Loucy (cell line): ENCODE measurements around the gene FOXK1.

Experiments used
- H2AFZ ChIP-seq: fragments of 200-600 bp; sonication (generic); 2 replicates; pipeline ENCODE4 v1.6.0; 2016; ENCODE audit warnings: antibody characterized with exemption, mild to moderate bottlenecking, low read length, moderate library complexity
- H3F3A ChIP-seq: fragments of 200-600 bp; 2 replicates; pipeline ENCODE4 v1.6.0; 2016; ENCODE audit warnings: antibody characterized with exemption, low read depth, mild to moderate bottlenecking
- H3K27me3 ChIP-seq: fragments of 200-600 bp; sonication (generic); 2 replicates; pipeline ENCODE4 v1.6.1; 2014; ENCODE audit warnings: low read length, mild to moderate bottlenecking; ENCODE audit not compliant: insufficient read depth, poor library complexity, severe bottlenecking
- H3K36me3 ChIP-seq: fragments of 200-600 bp; sonication (generic); 2 replicates; pipeline ENCODE4 v1.6.1; 2016; ENCODE audit warnings: low read length; ENCODE audit not compliant: insufficient read depth
- H3K4me1 ChIP-seq: fragments of 200-600 bp; sonication (generic); 2 replicates; pipeline ENCODE4 v1.5.1; 2014; ENCODE audit warnings: low read length, mild to moderate bottlenecking; ENCODE audit not compliant: insufficient read depth, poor library complexity, severe bottlenecking
- H3K4me2 ChIP-seq: fragments of 200-600 bp; sonication (generic); 2 replicates; pipeline ENCODE4 v1.6.0; 2014; ENCODE audit warnings: antibody characterized with exemption, low read length, low read depth, mild to moderate bottlenecking; ENCODE audit not compliant: poor library complexity, severe bottlenecking
- H3K4me3 ChIP-seq: fragments of 200-600 bp; sonication (generic); 2 replicates; pipeline ENCODE4 v1.5.1; 2014; ENCODE audit warnings: low read length, mild to moderate bottlenecking, mixed read lengths; ENCODE audit not compliant: poor library complexity, severe bottlenecking
- H3K79me2 ChIP-seq: fragments of 200-600 bp; sonication (generic); 2 replicates; pipeline ENCODE4 v1.6.1; 2014; ENCODE audit warnings: low read length; ENCODE audit not compliant: insufficient read depth
- H3K9ac ChIP-seq: fragments of 200-600 bp; sonication (generic); 2 replicates; pipeline ENCODE4 v1.6.0; 2014; ENCODE audit warnings: mild to moderate bottlenecking, low read depth, low read length, moderate library complexity; ENCODE audit not compliant: poor library complexity, severe bottlenecking
- H3K9me2 ChIP-seq: fragments of 200-600 bp; sonication (generic); replicated peaks from 2 replicates; pipeline ENCODE4 v1.6.1; 2016; ENCODE audit warnings: low read depth, low read length, mixed read lengths
- H3K9me3 ChIP-seq: fragments of 200-600 bp; sonication (generic); 2 replicates; pipeline ENCODE4 v1.6.1; 2014; ENCODE audit warnings: mild to moderate bottlenecking, antibody characterized with exemption, low read length, low read depth; ENCODE audit not compliant: insufficient read depth
- H4K20me1 ChIP-seq: fragments of 200-600 bp; sonication (generic); 2 replicates; pipeline ENCODE4 v1.6.0; 2014; ENCODE audit warnings: antibody characterized with exemption, low read length, mild to moderate bottlenecking; ENCODE audit not compliant: insufficient read depth, poor library complexity, severe bottlenecking
- EZH2phosphoT487 ChIP-seq: fragments of 200-600 bp; IDR thresholded peaks from 2 replicates; pipeline ENCODE4 v1.6.1; 2018; ENCODE audit warnings: antibody characterized with exemption, mild to moderate bottlenecking, moderate library complexity, borderline replicate concordance
- TF ChIP-seq, protein P1 (sequence below): fragments of 200-600 bp; sonication (generic); conservative IDR thresholded peaks from 2 replicates; pipeline ENCODE4 v1.5.1; 2014; ENCODE audit warnings: mild to moderate bottlenecking, antibody characterized with exemption, low read length

Gene FOXK1

DNA sequence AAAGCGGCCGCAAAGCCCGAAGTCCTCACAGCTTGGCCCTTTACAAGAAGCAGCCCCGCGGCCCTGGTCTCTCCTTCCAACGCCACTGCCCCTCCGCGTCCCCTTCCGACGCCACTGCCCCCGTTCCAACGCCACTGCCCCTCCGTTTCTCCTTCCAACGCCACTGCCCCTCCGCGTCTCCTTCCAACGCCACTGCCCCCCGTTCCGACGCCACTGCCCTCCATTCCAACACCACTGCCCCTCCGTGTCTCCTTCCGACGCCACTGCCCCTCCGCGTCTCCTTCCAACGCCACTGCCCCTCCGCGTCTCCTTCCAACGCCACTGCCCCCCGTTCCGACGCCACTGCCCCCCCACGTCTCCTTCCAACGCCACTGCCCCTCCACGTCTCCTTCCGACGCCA lies 126.5 kb downstream of the FOXK1 start:
- no peaks in the 10 kb centered on the region for H3K36me3 ChIP-seq
- no peaks in the 10 kb centered on the region for H3F3A ChIP-seq
- H4K20me1 ChIP-seq, result no peaks in the 10 kb centered on the region
- no peak overlapping the region for H3K4me2 ChIP-seq
- no peaks in the 10 kb centered on the region for H3K4me1 ChIP-seq
- no peak overlapping the region for H3K4me3 ChIP-seq
- H3K9me2 ChIP-seq, result no peaks in the 10 kb centered on the region
- H3K9me3 ChIP-seq, result no peaks in the 10 kb centered on the region
- no peak overlapping the region for H3K9ac ChIP-seq
- TF ChIP-seq, protein P1, sequence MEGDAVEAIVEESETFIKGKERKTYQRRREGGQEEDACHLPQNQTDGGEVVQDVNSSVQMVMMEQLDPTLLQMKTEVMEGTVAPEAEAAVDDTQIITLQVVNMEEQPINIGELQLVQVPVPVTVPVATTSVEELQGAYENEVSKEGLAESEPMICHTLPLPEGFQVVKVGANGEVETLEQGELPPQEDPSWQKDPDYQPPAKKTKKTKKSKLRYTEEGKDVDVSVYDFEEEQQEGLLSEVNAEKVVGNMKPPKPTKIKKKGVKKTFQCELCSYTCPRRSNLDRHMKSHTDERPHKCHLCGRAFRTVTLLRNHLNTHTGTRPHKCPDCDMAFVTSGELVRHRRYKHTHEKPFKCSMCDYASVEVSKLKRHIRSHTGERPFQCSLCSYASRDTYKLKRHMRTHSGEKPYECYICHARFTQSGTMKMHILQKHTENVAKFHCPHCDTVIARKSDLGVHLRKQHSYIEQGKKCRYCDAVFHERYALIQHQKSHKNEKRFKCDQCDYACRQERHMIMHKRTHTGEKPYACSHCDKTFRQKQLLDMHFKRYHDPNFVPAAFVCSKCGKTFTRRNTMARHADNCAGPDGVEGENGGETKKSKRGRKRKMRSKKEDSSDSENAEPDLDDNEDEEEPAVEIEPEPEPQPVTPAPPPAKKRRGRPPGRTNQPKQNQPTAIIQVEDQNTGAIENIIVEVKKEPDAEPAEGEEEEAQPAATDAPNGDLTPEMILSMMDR, result no peak
- TF ChIP-seq EZH2phosphoT487, result no peak
- no peaks in the 10 kb centered on the region for H3K79me2 ChIP-seq
- H3K27me3 ChIP-seq, result no peaks in the 10 kb centered on the region
- no peak overlapping the region for H2AFZ ChIP-seq

- TF ChIP-seq, protein P1, result no peak
- TF ChIP-seq EZH2phosphoT487, result no peak
- H2AFZ ChIP-seq, result no peak overlapping the region
- no peaks in the 10 kb centered on the region for H3K36me3 ChIP-seq
- H3K9me3 ChIP-seq, result no peaks in the 10 kb centered on the region
- no peak overlapping the region for H3K4me2 ChIP-seq
- no peaks in the 10 kb centered on the region for H3K9me2 ChIP-seq
- no peaks in the 10 kb centered on the region for H3F3A ChIP-seq
- no peak overlapping the region for H3K4me3 ChIP-seq
- no peaks in the 10 kb centered on the region for H4K20me1 ChIP-seq
- H3K4me1 ChIP-seq, result no peaks in the 10 kb centered on the region
- H3K27me3 ChIP-seq, result no peaks in the 10 kb centered on the region
- H3K9ac ChIP-seq, result no peak overlapping the region
- H3K79me2 ChIP-seq, result no peaks in the 10 kb centered on the region
Observed at GRCh38 chr7:4809091-4809591, 127.0 kb downstream of the FOXK1 start.

DNA sequence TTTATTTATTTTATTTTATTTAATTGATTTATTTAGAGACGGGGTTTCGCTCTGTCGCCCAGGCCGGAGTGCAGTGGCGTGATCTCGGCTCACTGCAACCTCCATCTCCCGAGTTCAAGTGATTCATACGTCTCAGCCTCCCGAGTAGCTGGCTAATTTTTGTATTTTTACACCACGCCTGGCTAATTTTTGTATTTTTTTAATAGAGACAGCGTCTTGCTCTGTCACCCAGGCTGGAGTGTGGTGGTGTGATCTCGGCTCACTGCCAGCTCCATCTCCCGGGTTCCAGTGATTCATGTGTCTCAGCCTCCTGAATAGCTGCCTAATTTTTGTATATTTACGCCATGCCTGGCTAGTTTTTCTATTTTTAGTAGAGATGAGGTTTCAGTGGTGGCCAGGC lies 127.6 kb downstream of the FOXK1 start:
- Histone ChIP-seq H3K4me1 (no peaks in the 10 kb centered on the region), H3K9me2 (no peaks in the 10 kb centered on the region), H3K4me2 (no peak overlapping the region), H4K20me1 (no peaks in the 10 kb centered on the region), H2AFZ (no peak overlapping the region), H3K4me3 (no peak overlapping the region), H3K9ac (no peak overlapping the region), H3K36me3 (no peaks in the 10 kb centered on the region), H3K79me2 (no peaks in the 10 kb centered on the region), H3F3A (no peaks in the 10 kb centered on the region), H3K9me3 (no peaks in the 10 kb centered on the region), H3K27me3 (no peaks in the 10 kb centered on the region)
- TF ChIP-seq EZH2phosphoT487, result no peak
- TF ChIP-seq, protein P1, result no peak
